Activated CD8-positive, alpha-beta memory T cell treated with anti-CD3 and anti-CD28 coated beads for 36 hours (primary cell): ENCODE measurements around the gene RAMP1. TPM values are rescaled to one million over a fixed set of nuclear protein-coding genes. Genes with fewer than 3 reads are reported as not detected.
"Not testable (repeated sequence)": the region's sequence is repeated elsewhere in the genome, so short reads cannot be mapped to it uniquely, and the experiment has no call there.

Experiments used
- CTCF ChIA-PET: fragments of 350-600 bp; sonication (Branson Sonifier 250); formaldehyde crosslinking; loops from one replicate; lab custom pipeline; 2021; ENCODE audit warnings: antibody characterized with exemption; lab: Charles Lee
- POLR2A ChIA-PET: fragments of 350-600 bp; sonication (Branson Sonifier 250); formaldehyde crosslinking; loops from one replicate; lab custom pipeline; 2021; ENCODE audit warnings: antibody characterized with exemption; lab: Charles Lee
- total RNA-seq, 2 experiments: library from RNA; stranded (reverse); gene quantifications; one replicate each; pipeline ENCODE4 v1.2.3, GENCODE V29; 2021

RAMP1 gene
- total RNA-seq, 2 experiments from 2014 or later = 0.34 to 0.63 TPM

DNA sequence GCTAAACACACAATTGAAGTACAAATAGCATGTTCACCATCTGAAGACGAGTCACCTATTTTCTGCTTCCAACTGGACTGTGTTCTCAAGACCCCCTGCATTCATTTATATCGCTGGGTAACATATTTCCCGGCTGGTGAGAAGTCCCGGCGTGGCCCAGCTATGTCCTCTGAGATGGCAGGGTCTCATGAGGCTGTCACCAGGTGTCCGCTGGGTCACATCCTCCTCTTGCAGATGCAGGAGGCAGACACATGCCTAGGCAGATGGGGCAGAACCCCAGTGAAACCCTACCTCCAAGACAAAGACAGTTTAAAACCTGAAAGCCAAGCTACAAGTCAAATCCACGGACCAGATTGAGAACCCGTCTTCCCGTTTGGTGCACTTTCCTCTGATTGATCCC, 70.6 kb downstream of the RAMP1 start:
- CTCF ChIA-PET = no interaction called here
- POLR2A ChIA-PET = no interaction called here

DNA sequence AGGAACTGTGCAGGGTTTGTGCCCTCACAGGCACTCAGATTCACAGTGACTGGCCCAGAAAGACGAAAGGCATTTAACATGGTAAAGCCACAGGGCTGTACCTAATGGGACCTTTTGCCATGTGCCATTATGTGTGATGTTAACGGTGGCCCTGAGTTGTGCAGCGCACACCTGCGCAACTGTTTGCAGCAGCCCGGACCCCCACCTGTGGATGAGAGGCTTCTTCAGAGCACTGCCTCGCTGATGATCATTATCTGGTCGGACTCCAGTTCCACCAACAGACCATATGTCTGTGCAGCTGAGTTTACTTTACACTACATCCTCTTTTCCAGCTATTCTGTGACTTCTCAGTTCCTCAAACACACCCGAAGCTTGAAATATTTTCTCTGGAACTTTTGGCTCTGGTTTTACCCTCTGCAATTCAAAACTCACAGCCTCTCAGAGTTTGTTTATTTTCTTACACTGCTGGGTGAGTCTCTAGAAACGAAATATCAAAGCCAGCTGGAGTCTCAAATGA, 71.8 kb downstream of the RAMP1 start:
- POLR2A ChIA-PET = no interaction called here

DNA sequence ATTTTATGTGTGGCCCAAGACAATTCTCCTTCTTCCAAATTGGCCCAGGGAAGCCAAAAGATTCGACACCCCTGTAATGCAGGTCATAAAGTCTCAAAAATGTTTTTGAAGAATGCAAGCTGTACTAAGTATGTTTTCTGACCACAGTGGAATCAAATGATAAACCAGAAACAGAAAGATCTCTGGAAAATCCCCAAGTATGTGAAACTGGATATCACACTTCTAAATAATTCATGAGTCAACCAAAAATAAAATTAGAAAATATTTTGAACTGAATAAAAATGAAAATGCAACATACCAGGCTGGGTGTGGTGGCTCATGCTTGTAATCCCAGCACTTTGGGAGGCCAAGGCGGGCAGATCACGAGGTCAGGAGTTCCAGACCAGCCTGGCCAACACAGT, 73.3 kb downstream of the RAMP1 start:
- POLR2A ChIA-PET = no interaction called here
- CTCF ChIA-PET = interaction anchor here (0.7 to 0.9 kb wide), 2 partner anchors 9 to 29 kb away, joined by 3 read pairs; no protein-coding TSS in a partner anchor

More for the DNA sequence above, 71.8 kb downstream of the RAMP1 start:
- CTCF ChIA-PET = interaction anchor here (0.6 to 1.2 kb wide), 2 partner anchors 8 to 50 kb away, joined by 4 to 7 read pairs; no protein-coding TSS in a partner anchor

DNA sequence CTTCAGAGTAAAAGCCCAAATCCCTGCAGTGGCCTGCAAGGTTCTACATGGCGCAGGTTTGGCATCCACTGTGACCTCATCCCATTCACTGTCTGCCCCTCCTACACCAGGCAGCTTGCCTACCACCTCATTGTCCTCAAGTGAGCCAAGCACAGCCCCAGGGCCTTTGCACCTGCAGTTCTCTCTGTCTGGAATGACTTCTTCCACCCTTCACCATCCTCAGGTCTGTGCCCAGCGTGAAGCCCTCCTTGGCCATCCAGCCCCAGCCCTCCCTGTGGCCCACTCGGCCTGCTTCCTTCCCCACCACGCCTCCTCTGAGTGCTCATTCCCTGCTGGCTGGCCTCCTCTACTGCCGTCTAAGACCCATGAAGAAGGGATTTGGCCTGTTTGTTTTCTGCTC, 74.8 kb downstream of the RAMP1 start:
- ChIA-PET POLR2A (no interaction called here), CTCF (interaction anchor here (1.1 kb wide), 1 partner anchor 11 kb away, joined by 6 read pairs; no protein-coding TSS in a partner anchor)

DNA sequence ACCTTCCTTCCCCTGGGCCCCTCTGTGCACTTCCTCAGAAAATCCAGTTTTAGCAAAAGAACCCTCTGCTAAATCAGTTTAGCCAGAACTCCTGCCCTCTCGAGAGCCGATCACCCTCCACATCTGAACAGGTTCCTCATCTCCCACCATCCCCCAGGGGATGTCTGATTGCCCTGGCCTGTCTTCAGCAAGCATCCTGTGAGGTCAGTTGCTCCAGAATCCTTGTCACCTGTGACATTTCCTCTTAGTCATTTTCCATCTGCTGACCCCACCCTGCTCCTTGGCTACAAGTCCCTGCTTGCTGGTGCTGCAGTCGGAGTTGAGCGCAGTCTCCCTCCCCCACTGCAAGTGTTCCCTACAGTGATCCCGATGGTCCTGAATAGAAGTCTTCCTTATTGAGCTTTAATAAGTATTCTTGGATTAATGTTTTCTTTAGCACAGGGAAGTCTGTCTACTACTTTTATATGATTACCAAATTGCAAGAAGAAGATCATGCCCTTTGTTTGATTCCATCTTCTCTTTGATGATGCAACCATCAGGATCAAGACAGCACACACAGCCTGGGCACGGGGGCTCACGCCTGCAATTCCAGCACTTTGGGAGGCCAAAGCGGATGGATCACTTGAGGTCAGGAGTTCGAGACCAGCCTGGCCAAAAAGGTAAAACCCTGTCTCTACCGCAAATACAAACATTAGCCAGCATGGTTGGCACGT, 76.5 kb downstream of the RAMP1 start:
- ChIA-PET POLR2A (no interaction called here), CTCF (no interaction called here)

DNA sequence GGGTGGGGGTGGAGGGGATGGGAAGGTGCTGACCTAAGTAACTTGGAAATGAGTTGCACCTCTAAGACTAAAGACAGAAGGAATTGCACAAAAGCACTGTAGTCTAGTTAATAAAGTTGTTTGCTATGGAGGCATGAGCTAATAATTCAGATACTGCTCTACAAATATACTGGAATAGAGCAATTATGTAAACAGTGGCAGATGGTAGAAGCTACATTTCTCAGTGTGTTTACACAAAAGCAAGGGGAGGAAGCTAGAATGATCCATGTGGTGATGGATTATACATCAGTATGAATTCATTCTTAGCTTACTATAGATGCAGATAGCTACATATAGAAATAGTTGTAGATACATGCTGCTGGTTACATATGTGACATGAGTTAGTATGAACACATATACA, 79.8 kb downstream of the RAMP1 start:
- POLR2A ChIA-PET = no interaction called here
- CTCF ChIA-PET = interaction anchor here (1.1 kb wide), 1 partner anchor 16 kb away, joined by 4 read pairs; no protein-coding TSS in a partner anchor

DNA sequence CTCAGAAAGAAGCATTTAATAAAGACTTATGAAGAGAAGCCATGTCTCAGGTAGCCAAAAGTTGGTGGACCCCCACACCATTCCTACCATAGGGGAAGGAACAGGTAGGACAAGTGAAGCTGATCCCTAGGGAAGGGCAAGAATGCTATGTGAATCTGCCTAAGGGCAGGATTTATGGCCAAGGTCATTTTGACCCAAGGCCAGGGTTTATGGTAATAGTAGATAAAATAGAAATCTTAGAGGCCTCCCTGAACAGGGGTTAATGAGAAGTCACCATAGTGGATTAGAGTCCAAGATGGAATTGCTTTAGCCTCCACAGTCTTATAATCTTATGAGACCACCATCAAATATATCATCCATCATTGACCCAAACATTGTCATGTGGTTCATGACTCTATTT, 81.4 kb downstream of the RAMP1 start:
- ChIA-PET CTCF (no interaction called here), POLR2A (no interaction called here)

DNA sequence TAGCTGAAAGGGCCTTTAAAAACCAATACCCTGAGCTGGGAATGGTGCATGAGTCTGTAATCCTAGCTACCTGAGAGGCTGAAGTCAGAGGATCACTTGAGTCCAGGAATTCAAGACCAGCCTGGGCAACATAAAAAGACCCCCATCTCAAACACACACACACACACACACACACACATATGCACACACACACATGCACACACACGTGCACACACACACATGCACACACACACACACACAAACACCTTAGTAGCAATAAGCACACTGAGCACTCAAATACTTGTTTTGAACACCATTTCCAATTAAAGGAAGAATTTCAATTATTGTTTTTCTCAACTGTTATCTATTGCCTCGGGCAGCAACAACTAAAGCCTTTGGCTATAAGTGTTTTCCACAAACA, 81.8 kb downstream of the RAMP1 start:
- POLR2A ChIA-PET = no interaction called here

DNA sequence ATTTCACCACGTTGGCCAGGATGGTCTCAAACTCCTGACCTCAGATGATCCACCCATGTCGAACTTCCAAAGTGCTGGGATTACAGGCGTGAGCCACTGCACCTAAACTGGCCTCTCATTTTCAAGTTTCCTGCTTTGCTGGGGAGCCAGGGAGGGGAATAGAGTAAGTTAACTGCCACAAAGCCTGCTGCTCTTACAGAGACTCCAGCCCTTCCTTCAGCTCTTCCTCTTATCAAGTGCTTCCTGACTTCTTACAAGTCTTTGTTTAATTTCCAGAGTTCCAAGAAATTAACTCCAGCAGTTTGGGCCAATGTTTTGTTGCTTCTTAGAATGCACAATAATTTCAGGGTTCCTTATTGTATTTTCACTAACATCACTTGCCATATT, 83.1 kb downstream of the RAMP1 start:
- ChIA-PET CTCF (interaction anchor here (0.9 kb wide), 1 partner anchor 19 kb away, joined by 3 read pairs; no protein-coding TSS in a partner anchor), POLR2A (no interaction called here)

More for the DNA sequence above, 81.8 kb downstream of the RAMP1 start:
- CTCF ChIA-PET = no interaction called here

DNA sequence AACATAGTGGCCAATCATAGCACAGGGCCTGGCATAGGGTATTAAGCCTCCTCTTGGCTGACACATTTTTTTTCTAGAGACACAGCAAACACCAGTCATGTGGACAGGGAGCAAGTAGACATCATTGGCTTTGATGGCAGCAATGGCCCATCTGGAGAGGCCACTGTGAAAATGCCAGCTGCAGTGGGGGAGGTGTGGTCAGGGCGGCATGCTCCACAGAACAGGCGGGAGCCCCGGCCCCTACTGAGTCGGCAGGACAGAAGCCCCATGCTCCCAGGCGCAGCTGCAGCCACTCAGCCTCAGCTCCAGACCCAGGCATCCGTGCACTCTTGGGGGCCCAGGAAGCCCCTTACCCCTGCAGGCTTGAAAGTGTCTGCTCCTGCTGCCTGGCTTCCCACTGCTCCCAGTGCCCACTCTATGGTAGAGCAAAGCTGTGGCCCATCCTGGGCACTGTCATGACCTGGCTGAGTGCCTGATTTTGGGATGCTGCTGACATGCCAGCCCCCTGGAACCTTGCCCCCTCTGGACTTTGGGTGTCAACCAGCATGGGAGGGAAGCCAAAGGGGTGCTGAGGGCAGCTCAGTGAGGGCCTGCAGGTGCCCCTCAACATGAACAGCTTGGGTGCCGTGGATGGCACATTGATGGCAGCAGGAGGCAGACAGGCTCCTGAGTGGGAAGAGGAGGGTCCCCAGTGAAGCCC, 84.1 kb downstream of the RAMP1 start:
- CTCF ChIA-PET = no interaction called here
- POLR2A ChIA-PET = no interaction called here

DNA sequence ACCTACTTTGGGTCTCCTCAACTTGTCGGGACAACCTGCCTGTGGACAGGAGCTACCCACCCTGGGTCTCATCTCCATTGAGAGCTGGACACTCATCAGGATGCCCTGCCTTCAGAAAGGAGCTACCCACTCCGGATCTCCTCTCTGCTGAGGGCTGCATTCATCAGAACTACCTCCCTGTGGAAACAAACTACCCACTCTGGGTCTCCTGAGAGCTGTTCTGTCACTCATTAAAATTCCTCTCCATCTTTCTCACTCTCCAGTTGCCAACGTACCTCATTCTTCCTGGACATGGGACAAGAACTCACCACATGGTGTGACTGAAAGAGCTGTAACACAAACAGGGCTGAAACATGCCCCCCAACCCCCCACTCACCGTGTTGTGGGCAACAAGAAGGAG, 84.9 kb downstream of the RAMP1 start:
- ChIA-PET POLR2A (no interaction called here), CTCF (interaction anchor here (1.6 kb wide), 1 partner anchor 20 kb away, joined by 4 read pairs; no protein-coding TSS in a partner anchor)

DNA sequence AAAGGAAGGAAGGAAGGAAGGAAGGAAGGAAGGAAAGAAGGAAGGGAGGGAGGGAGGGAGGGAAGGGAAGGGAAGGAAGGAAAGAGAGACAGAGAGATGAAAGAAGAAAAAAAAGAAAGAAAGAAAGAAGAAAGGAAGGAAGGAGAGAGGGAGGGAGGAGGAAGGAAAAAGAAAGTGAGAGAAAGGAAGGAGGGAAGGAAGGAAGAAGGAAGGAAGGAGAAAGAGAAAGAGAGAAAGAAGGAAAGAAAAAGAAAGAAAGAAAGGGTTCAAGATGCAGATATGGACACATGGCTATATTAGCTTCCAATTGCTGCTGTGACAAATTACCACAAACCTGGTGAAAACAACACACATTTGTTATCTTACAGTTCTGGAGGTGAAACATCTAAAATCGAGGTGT, 87.0 kb downstream of the RAMP1 start:
- POLR2A ChIA-PET = no interaction called here
- CTCF ChIA-PET = no interaction called here

DNA sequence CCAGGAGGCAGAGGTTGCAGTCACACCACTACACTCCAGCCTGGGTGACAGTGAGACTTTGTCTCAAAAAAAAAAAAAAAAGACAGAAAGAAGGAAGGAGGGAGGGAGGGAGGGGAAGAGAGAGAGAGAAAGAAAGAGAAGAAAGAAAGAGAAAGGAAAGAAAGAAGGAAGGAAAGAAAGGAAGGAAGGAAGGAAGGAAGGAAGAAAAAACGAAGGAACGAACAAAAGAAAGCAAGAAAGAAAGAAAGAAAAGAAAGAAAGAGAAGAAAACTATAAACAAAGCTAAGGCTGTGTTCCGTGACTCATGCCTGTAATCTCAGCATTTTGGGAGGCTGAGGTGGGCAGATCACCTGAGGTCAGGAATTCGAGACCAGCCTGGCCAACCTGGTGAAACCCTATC, 91.9 kb downstream of the RAMP1 start:
- CTCF ChIA-PET = not testable (repeated sequence)
- POLR2A ChIA-PET = interaction anchor here (0.7 kb wide), 1 partner anchor 18 kb away, joined by 5 read pairs; no protein-coding TSS in a partner anchor

DNA sequence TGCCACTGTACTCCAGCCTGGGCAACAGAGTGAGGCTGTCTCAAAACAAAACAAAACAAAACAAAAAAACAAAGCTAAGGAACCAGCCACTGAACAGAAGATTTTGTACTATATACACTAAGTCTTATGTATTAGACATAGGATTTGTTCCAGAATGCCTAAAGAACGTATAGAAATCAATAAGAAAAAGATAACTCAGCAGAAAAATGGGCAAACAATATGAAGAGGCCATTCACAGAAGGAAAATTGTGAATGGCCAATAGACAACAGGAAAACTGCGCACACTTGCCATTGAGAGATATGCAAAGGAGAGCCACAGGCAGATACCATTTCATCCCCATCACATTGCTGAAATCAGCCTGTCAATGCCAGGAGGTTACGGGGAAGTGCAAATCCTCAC, 92.5 kb downstream of the RAMP1 start:
- CTCF ChIA-PET = no interaction called here
- POLR2A ChIA-PET = no interaction called here

DNA sequence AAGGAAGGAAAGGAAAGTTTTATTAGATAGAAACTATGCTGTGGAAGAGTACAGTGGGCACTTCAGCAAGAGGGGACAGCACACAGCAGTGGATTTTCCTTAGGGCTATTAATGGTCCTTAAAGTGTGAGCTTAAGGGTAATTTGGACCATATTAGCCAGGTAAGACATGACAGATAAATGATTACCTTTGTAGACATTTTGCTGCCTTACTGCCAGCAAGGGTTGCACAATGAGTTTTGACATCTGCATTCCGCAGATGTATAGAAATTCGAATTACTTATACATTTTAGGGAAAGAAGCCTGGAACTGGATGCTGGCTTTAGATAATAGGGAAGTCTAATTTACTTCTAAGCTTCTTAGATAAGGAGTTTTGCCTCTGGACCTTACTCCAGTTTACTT, 93.4 kb downstream of the RAMP1 start:
- ChIA-PET CTCF (no interaction called here), POLR2A (no interaction called here)

DNA sequence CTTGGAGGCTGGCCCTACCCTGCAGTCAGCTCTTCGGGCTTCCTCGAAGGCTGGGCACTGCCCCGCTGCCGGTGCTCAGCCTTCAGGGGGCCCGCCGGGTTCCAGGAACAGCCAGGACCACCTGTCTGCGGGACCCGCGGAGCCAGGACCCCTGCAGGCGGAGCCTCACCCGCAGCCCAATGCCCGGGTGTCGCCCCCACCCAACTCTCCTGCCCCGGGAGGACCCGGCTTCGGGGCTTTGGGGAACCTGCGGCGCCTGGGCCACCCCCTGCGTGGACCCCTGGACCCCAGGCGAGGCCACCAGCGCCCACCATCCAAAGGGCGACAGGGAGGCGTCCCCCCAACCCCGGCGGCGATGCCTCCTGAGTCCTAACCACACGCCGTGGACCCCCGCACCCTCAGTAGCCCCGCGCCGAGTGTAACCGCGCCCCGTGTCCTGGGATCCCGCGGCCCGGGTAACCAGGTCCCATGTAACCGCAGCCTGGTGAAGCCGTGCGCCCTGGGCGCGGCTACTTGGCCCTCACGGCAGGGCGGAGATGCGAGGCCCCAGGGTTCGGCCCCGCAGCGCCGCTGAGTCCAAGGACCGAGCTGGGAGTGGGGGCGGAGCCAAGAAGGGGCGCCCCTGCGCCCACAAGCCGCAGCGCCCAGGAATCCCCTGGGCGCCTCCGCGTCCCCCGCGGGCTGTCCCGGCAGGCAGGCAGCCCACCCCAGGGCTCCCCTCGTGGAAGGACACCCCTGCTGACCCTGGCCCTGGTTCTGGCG, 96.4 kb downstream of the RAMP1 start:
- CTCF ChIA-PET = no interaction called here
- POLR2A ChIA-PET = no interaction called here

DNA sequence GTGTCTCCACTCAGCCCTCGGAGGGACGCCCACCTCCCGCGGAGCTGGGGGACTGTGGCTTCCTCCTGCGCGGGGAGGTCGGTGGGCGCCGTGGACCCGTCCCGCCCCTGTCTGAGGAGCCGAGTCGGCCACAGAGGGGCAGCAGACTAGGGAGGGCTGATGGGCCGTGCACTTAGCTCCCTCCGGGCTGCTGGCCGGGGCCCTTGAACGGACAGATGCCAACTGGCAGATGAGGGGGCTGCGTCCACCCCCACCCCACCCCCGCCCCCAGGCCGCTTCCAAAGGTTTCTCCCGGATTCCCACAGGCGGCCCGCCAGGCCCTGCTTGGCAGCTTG, 96.9 kb downstream of the RAMP1 start:
- POLR2A ChIA-PET = no interaction called here
- CTCF ChIA-PET = no interaction called here

DNA sequence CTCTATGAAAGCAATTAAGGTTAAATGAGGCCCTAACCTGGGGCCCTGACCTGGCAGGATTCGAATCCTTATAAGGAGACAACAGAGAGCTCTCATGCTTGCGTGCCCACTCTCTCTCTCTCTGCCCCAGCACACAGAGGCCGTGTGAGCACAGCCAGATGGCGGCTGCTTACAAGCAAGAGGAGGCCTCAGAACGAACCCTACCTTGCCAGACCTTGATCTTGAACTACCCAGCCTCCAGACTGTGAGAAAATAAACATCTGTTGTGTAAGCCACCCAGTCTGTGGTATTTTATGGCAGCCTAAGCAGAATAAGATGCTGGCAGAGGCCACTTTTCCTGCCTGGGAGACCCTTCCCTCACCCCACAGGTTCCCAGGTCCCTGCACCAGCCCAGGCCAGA, 102.2 kb downstream of the RAMP1 start:
- ChIA-PET CTCF (interaction anchor here (0.9 kb wide), 1 partner anchor 29 kb away, joined by 3 read pairs; no protein-coding TSS in a partner anchor), POLR2A (no interaction called here)
